Skeletal muscle cell (primary cell): ENCODE measurements around the gene DOCK6.

ENCODE experiments used
- DNase-seq: peaks from one replicate; pipeline ENCODE4 v3.0.0-alpha.2; 2010; ENCODE audit warnings: low read depth
- H3K4me3 ChIP-seq: 2 replicates; pipeline ENCODE4 v1.5.1; 2011; ENCODE audit warnings: low read depth, mild to moderate bottlenecking, control low read depth, low read length, moderate library complexity

The DOCK6 gene

GRCh38 chr19:11227195-11227886, 35.0 kb downstream of the DOCK6 start:
- no peak for DNase-seq
- H3K4me3 ChIP-seq, result no peak overlapping the region

- no peak for DNase-seq
- H3K4me3 ChIP-seq, result no peak overlapping the region
These were observed 35.6 kb downstream of the DOCK6 start for GRCh38 chr19:11226716-11227166.

- no peak for DNase-seq
These were observed 36.5 kb downstream of the DOCK6 start for GRCh38 chr19:11225815-11226214.

DNA sequence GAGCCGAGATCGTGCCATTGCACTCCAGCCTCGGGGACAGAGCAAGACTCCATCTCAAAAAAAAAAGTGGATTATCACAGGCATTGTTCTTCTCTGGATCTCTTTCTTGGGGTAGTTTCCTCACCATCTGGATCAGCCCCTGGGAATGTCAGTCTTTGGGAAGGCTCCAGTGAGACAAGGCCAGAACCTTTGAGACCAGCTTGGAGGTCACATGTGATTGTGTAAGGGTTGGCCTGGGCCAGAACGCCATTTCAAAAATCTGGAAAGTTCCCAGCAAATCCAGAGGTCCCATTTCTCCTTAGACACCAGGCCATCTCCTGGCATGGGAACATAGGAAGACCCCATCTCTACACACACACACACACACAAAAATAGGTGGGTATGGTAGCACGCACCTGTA, 37.2 kb downstream of the DOCK6 start:
- no peak overlapping the region for H3K4me3 ChIP-seq
- DNase-seq, result no peak

More at GRCh38 chr19:11225815-11226214, 36.5 kb downstream of the DOCK6 start:
- no peak overlapping the region for H3K4me3 ChIP-seq

- no peak for DNase-seq
- no peak overlapping the region for H3K4me3 ChIP-seq
These were observed 37.9 kb downstream of the DOCK6 start for GRCh38 chr19:11224429-11224828.

- DNase-seq, result no peak
- H3K4me3 ChIP-seq, result no peak overlapping the region
These were observed 39.1 kb downstream of the DOCK6 start for GRCh38 chr19:11223200-11223599.

DNA sequence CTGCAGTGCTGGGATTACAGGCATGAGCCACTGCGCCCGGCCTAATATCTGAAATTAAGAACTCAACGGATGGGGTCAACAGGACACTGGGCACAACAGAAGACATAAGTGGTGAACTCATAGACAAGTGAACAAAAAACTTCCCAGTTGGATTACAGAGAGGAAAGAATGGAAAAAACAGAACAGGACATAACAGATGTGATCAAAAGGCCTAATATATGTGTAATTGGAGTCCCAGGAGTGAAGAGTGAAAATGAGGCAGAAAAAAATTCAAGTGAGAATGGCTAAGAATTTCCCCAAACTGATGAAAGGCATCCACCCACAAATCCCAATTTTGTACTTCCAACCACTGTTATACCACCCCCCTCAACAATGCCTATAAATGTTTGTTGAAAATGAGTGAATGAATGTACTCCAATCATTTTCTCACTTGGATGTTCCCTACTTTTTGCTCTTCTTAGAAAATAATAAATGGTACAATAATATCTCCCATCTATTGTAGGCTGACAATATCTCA, 41.2 kb downstream of the DOCK6 start:
- DNase-seq, result no peak
- no peak overlapping the region for H3K4me3 ChIP-seq

- DNase-seq, result no peak
- no peak overlapping the region for H3K4me3 ChIP-seq
These were observed 47.9 kb downstream of the DOCK6 start for GRCh38 chr19:11214387-11214786.

DNA sequence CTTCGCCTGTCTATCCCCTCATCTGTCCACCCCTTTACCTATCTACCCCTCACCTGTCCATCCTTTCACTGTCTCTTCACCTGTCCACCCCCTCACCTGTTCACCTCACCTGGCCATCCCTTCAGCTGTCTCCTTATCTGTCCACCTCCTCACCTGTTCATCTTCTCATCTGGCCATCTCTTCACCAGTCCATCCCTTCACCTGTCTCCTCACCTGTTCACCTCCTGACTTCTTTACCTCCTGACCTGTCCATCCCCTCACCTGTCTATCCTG, 51.7 kb downstream of the DOCK6 start:
- no peak overlapping the region for H3K4me3 ChIP-seq
- no peak for DNase-seq

- H3K4me3 ChIP-seq, result no peak overlapping the region
- DNase-seq, result no peak
These were observed 52.3 kb downstream of the DOCK6 start for GRCh38 chr19:11209839-11210655.

- DNase-seq, result no peak
- H3K4me3 ChIP-seq, result no peak overlapping the region
These were observed 53.5 kb downstream of the DOCK6 start for GRCh38 chr19:11208561-11209471.

GRCh38 chr19:11205939-11206570, 56.3 kb downstream of the DOCK6 start:
- DNase-seq, result no peak

DNA sequence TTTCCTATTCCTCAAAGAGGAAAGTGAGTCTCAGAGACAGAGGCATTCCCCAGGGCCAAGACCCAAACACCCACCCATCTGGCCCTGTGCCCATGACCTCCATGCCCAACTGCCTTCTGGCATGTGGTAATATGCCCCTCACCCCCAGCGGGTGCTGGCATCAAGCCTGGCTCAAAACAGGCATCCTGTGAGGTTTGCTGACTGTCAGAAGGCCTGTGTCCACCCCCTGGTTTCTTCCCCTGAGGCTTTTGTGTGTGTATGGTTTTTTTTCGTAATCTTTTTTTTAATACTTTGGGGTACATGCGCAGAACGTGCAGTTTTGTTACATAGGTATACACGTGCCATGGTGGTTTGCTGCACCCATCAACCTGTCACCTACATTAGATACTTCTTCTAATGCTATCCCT, 57.4 kb downstream of the DOCK6 start:
- DNase-seq, result no peak
- no peak overlapping the region for H3K4me3 ChIP-seq

More at GRCh38 chr19:11205939-11206570, 56.3 kb downstream of the DOCK6 start:
- H3K4me3 ChIP-seq, result no peak overlapping the region

DNA sequence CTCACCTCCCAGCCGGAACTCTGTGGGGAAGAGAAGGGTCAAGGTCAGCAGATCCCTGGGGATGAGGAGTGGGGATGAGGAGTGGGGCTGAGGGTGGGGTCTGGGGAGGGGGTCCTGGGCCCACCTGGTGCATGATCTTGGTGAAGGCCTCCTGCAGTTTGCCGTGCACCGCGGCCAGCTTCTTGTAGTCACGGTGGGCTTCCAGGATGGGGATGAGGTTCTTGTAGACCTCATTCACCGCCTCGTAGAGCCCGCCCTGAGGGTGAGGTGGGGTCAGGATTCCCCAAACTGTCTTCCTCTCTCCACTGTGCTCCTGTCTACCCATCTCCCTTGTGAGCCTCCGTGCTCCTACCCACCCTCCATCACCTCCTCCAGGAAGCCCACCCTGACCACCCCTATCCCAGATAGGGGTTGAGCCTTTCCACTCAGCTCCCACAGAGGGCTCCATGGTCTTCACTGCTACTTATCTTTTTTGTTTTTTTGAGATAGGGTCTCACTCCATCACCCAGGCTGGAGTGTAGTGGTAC, 58.2 kb downstream of the DOCK6 start:
- no peak overlapping the region for H3K4me3 ChIP-seq
- no peak for DNase-seq

GRCh38 chr19:11203194-11204075, 58.9 kb downstream of the DOCK6 start:
- no peak overlapping the region for H3K4me3 ChIP-seq
- DNase-seq, result peak; percentile 35

- no peak overlapping the region for H3K4me3 ChIP-seq
- no peak for DNase-seq
These were observed 59.7 kb downstream of the DOCK6 start for GRCh38 chr19:11202488-11203193.

- no peak overlapping the region for H3K4me3 ChIP-seq
- DNase-seq, result no peak
These were observed 60.5 kb downstream of the DOCK6 start for GRCh38 chr19:11201791-11202190.

GRCh38 chr19:11200931-11201330, 61.4 kb downstream of the DOCK6 start:
- no peak for DNase-seq
- H3K4me3 ChIP-seq, result no peak overlapping the region
